ENCODE measurements around the gene MAPK6.
"Not testable (repeated sequence)": the region's sequence is repeated elsewhere in the genome, so short reads cannot be mapped to it uniquely, and the experiment has no call there.

The MAPK6 gene

DNA sequence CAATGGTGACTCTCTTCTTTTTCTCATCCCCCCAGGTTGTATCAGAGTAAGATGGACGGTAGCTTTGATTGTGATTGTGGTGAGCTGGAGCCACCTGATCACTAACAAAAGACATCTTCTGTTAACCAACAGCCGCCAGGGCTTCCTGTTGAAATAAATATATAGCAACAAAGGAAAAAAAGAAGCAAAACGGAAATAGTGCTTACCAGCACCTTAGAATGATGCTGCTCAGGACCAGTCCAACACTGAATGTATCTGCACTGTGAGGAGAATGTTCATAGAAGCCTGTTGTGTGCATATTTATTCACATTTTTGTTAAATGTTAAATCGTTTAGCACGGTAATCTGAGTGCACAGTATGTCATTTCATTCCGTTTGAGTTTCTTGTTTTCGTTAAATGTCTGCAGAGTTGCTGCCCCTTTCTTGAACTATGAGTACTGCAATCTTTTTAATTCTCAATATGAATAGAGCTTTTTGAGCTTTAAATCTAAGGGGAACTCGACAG is 26.8 kb downstream of the MAPK6 start:
- DNase-seq: not testable (repeated sequence)

DNA sequence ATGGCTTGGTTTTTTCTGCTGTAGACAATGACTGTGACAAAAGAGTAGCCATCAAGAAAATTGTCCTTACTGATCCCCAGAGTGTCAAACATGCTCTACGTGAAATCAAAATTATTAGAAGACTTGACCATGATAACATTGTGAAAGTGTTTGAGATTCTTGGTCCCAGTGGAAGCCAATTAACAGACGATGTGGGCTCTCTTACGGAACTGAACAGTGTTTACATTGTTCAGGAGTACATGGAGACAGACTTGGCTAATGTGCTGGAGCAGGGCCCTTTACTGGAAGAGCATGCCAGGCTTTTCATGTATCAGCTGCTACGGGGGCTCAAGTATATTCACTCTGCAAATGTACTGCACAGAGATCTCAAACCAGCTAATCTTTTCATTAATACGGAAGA is 27.5 kb downstream of the MAPK6 start:
- DNase-seq: not testable (repeated sequence)

DNA sequence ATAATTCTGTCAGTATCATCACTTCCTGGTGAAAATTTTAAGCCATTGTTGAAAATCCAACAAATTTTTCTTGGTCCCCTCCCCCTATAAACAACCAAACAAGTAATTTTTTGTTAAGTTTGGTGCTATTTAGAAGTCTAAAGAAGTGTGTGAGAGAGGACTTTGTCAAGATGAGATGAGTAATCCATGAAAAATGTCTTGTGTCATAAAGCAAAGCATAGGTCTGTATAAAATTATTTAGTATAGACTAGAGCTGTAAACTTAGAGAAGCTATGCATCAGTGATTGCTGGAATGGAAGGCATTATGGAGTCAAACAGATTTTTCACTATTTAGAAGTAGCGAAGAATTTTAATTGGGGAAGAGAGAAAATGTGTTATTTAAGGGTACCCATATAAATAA is 31.4 kb downstream of the MAPK6 start:
- no peak for DNase-seq

DNA sequence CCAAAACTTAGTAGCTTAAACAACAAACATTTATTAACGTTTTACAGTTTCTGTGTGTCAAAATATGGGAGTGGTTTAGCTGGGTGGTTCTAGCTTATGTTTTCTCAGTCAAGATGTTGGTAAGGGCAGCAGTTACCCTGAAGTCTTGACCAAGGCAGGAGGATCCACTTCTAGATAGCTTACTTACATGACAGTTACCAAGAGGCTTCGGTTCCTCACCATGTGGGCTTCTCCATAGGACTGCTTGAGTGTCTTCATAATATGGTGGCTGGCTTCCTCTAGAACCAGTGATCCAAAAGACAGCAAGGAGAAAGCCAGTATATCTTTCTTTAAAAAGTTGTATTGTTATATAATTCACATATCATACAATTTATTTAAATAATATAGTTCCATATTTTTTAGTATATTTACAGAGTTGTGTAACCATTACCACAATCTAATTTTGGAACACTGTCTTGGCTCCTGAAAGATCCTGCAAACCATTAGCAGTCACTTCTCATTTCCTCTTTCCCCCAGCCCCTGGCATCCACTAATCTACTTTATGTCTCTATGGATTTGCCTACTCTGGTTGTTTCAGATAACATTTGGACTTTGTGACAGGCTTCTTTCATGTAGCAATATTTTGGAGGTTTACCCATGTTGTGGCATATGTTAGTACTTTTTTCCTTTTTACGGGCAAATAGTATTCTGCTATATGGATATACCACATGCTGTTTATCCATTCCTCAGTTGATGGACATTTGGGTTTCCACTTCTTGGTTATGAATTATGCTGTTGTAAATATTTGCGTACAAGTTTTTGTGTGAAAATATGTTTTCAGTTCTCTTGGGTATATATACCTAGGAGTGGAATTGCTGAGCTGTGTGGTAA is 33.3 kb downstream of the MAPK6 start:
- no peak for DNase-seq

DNA sequence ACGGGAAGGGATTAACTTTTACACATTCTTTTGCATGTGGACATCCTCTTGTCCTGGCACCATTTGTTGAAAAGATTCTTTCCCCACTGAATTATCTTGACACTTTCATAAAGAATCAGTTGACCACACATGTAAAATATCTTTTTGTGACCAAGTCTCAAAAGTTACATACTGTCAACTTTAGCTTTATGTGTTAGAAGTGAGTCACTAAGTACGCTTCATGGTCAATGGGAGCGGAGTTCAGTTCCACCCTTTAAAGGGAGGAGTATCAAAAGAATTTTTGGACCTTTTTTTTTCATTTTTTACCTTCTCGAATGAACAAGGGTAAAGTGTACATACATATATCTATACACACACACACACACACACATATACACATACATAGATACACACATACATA is 35.4 kb downstream of the MAPK6 start:
- DNase-seq: no peak

DNA sequence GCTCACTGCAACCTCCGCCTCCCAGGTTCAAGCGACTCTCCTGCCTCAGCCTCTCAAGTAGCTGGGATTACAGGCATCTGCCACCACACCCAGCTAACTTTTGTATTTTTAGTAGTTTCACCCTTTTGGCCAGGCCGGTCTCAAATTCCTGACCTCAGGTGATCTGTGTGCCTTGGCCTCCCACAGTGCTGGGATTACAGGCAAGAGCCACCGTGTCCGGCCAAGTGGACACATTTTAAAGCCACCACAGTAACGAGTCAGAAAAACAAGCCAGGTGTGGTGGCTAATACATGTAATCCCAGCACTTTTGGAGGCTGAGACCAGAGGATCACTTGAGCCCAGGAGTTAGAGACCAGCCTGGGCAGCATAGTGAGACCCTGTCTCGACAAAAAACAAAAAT is 35.8 kb downstream of the MAPK6 start:
- DNase-seq: not testable (repeated sequence)

DNA sequence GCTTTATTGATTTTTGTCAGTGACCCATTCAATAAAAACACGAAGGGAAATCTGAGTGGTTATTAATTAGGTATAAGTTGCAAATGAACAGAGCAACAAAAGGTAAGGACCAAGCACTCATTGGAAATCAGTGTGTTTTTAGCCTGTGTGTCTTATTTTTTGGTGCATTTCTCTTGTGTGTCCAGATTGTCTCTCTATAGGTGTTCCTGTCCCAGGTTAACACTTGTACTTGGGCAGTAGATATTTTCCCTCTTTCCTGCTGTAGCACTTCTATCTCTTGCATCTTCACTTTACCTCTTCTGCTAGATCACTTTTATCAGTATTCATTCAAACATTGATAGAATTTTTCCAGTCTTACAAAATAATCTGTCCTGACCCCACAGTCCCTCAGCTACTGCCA is 37.0 kb downstream of the MAPK6 start:
- DNase-seq: no peak

DNA sequence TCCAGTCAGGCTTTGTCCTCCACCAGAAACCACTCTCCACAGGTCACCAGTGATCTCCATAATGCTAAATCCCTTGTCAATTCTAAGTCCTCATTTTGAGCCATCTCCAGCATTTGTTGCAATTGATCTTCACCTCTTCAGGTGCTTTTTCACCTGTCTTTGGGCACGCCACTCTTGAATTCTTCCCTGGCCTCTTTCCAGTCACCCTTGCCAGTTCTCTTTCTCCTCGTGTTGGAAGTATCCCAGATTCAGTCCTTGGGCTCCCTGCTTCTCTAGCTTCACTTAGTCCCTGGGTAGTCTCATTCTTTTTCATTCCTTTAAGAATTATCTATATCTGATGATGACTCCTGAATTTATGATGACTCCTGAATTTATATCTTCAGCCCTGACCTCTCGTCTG is 37.5 kb downstream of the MAPK6 start:
- no peak for DNase-seq

DNA sequence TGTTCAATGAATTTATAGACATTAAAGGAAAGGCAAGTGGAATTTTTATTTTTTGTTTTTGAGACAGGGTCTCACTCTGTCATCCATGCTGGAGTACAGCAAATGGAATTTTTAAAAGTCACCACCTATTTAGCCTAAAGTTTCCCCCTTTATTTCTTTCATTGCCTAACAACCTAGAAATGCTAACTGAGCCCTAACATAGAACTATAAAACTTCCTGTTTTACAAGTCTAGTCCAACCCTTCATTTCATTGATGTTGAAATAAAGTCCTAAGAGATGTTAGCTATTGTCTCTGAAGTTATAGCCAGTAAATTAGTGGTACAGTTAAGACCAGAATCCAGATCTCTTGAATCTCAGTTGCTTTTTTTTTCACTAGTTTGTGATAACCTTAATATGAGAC is 39.0 kb downstream of the MAPK6 start:
- no peak for DNase-seq

DNA sequence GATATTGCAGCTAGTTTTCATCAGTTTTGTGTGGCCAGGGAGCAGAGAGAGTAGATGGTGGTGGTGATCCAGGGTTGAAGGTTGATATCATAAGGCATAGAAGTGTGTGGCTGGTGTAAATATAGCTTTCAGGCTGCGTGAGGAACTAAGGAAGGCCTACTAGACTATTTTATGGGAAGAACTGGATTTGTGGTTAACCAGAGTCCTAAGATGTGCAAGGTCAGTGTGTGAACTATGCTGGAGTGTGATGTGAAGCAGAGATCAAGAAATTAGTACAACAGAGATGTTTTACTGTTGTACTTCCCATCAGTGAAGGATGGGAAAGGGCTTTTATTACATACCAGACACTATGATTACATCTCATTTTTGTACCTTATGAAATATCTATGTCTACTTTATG is 41.5 kb downstream of the MAPK6 start:
- no peak for DNase-seq

DNA sequence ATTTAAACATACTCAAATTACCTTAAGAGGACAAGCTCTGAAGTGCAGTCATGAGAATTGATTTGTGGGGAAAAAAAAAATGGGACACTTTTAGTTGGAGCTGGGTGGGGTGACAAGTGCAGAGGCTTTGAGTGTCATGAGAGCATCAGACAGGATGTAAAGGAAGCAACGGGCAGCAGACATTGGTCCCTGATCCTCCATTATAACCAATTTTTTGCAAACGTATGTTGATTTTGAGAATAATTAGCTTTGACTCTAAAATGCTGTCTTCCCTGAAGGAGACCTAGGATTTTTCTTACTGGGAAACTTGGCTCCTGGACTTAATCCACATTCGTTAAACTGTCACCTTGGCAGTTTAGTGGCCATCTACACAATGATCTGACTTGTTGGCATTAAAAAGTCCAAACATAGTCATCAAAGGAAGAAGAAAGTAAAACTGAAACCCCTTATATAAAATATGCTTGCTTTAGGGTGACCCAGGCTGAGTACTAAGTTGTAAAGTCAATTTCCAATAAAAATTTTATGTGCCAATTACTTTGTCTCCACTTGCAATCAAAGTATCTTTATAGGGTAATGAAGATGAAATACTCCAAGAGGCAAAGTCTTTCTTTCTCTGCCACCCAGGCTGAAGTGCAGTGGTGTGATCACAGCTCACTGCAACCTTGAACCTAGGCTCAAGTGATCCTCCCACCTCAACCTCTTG is 48.0 kb downstream of the MAPK6 start:
- DNase-seq: no peak

DNA sequence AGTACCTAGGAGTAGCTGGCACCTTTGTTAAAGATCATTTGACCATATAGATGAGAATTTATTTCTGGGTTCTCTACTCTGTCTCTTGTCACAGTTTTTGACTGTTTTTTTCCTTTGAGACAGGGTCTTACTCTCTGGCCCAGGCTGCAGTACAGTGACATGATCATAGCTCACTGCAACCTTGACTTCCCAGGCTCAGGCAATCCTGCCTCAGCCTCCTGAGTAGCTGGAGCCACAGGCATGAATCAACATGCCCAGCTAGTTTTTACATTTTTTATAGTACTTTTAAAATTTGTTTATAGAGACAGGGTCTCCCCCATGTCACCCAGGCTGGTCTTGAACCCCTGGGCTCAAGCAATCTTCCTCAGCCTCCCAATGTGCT is 48.5 kb downstream of the MAPK6 start:
- DNase-seq: no peak

DNA sequence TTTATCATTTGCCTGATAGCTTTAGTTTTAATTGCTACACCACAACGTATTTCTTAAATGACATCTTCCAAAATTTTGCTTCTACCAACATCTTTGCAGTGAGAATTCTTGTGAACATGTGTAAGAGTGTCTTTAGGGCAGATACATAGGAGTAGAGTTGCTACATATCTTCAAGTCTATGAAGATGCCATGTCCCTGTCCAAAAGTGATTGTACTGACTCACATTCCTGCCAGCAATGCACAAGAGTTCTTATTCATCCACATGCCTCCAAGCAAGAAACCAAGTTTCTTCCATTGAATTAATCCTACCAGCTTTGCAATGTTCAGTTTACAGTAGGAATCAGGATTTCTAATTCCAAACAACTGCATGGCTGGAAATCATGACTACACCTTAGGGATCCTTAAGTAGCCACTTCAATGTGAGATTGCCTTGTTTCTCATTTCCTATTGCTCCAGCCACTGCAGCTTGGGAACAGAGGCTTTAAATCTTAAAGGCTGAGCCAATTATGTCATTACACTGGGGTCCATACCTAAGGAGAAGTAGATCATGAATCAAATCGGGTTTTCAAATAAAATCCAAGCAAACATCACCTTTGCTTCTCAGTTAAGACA is 49.1 kb downstream of the MAPK6 start:
- DNase-seq: no peak

DNA sequence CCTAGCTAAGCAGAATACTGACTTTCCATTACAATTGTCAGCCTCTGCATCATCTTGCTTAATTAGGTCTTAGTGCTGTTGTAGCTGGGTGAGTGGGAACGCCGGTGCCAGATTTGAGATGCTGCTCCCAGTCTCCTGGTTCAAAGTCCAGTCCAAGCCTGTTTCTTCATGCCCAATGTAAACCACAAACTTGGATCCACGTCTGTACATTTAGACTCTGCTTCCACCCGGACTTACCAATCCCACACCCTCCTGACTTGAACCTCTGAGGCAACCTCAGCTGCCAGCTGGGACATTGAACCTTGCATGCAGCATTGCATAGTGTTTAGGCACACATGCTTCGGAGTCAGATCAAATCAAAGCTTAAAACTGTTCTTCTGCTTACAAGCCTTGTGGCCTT is 50.5 kb downstream of the MAPK6 start:
- no peak for DNase-seq

DNA sequence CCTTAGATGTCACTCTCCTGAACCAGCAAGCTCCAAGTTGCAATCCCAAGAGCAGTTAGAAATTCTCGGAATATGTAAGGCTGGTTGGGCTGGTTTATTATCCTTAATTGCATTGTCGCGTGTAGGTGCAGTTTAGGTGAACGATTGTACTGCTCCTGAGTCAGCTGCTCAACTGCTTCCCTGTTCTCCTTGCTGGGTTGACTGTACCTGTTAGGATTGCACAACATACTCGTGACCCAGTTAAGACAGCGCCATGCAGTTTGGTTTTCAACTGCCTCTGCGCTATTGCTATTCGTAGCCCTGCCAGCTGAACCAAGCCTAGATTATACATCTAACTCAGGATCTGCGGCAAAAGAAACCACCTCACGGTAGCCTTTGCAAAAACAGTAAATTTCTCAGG is 52.6 kb downstream of the MAPK6 start:
- no peak for DNase-seq

DNA sequence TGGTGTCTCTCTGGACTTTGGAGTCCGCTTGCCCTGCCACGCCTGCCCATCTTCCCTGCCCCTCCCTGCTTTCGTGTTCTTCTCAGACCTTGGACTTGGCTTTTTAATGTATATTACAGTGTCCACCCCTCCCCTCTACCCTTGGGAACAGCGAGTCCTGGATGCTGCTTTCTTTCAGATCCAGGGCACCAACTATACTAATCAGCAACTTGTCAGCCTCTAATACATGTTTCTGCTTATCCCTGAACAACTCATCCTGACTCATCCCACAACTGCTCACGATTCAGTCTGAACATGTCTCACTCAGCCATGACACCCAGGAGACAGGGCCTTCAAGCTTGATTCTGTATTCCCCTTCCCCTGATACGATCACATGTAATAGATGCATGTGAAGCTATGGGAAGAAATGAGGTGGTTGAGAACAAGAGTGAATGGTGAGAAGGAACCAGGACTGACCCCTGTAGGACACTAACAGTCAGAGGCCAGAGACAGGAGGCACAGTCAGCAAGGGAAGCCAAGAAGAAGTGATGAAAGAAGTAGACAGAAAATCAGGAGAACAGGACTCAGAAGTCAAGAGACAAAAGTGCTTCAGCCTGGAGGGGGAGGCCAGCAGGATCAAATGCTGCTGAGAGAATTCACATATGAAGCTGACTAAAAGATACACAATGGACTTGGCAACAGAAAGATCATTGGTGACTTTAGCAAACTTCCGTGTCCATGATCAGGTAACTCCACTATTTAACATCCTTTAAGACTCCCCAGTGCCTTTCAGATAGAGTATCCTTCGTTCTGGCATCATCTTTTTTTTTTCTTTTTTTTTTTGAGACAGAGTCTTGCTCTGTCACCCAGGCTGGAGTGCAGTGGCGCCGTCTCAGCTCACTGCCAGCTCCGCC is 58.1 kb downstream of the MAPK6 start:
- DNase-seq: no peak

DNA sequence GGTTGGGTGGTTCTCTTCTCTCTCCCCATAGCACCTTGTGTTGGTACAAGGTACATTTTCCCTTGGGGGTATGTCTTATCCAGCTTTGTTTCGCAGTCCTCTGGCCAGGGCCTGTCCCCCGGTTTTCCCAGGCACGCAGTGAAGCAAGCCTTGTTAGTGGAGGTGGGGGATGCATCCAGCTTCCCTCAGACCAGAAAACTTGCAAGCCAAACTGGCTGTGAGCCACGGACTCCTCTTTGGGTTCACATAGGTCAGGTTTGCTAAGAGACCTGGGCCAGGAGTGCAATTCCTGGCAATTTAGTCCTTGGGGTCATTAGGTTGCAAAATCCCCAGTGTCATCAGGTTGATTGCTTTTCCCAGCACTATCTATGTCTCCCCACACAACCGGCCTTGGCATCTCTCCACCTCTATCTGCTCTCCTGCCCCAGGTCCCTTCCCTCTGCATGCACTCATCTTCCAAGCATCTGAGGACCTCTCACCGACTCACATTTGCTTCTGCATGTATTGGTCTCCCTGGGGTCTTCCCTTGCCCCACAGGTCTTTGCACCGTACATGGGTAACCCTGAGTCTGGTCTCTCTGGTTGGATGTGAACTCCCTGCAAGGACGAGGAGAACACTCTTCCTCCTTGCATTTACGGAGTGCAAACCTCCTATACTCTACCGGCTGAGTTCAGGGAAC is 59.3 kb downstream of the MAPK6 start:
- no peak for DNase-seq

DNA sequence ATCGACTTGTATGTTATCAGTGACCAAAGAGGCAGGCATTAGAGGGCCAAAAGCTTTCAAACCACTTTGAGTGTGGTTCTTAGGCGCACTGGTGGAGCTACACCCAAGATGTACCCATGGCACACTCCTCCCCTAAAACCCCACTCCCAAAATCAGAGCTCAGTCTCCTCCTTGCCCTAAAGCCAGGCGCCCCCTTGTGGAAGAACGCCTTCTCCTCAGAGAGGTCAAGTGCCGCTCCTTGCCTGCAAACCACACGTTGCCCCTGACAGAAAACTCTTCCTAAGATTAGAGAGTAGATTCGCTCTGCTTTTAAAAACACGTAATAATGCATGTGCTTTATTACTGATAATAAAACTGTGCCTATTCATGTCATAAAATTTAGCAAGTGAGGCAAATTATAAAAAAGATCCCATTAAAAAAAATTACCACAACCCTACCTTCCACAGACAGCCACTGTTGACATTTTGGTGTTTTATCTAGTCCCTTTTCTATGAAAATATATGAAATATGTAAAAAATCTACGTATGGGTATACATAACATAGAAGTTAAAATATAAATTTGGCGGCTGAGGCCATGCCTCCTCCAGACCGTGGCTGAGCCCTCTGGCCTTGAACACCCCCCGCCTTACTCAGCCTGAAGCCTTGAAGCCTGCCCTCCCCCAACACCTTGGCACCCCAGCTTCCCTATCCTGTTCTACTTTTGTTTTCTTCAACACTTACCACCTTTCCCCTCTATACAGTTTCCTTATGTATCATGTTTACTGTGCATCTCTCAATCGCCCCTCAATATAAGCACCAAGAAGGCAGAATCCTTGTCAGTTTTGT is 60.1 kb downstream of the MAPK6 start:
- peak; percentile 44 for DNase-seq

DNA sequence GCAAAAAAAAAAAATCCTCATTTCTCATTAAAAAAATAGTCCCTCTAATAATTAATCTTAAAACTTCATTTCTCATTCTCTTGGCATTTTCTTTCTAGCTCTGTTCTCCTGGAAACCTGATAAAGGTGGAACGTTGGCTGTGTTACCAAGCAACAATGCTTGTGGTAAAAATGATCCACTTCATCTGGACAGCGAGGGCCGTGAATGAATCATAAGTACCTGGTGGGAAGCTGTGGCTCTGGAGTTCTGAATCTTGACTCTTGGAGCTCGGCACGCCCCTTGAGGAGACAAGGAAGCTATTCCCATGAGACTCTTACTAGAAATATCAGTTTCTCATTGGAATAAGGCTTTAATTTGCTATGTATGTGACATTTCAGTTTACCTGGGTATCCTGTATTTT is 61.0 kb downstream of the MAPK6 start:
- DNase-seq: no peak

DNA sequence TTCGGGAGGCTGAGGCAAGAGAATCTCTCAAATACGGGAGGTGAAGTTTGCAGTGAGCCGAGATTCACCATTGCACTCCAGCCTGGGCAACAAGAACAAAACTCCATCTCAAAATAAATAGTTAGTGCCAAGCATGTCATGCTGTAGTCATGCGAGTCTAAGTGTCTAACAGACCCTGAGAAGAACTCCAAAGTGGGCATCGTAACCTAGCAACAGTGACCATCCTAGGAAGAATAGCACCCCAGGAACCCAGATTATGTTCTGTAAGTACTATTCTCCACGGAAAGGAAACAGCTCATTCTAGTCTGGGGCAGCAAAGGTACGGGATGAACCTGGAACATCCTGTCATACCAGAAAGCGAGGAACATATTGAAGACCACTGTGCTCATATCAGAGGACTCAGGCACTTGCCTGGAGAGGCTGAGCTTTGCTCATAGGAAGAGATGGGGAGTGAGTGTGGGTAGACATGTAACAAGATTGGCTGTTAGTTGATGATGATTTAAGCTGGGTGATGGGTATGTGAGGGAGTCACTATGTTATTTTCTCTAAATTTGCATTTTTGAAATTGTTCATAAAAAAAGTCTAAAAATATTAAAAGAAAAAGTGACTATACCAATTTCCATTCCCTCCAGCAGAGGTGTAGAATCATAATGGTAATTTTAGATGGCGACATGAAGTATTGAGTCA is 61.8 kb downstream of the MAPK6 start:
- no peak for DNase-seq

Data from NCI-H774 (cell line).